Breast epithelium (tissue), 4 donors: Measurements from ENCODE around the gene GSTO1. TPM values are rescaled to one million over a fixed set of nuclear protein-coding genes. Genes with fewer than 3 reads are reported as not detected.

Source experiments
- DNase-seq, 2 donors: peaks; one replicate each; pipeline ENCODE4 v3.0.0-alpha.2; 2019; ENCODE audit warnings: low spot score in 2 of 2
- H3K27ac ChIP-seq, 2 donors: fragments of 200-600 bp; sonication (generic) in 1 of 2; one replicate each; pipeline ENCODE4 v1.5.1; 2016 to 2019; ENCODE audit warnings: mild to moderate bottlenecking in 1 of 2
- H3K27me3 ChIP-seq, 2 donors: fragments of 200-600 bp; sonication (generic) in 1 of 2; one replicate each; pipeline versions ENCODE4 v1.5.1 to v1.6.0; 2017 to 2019; ENCODE audit warnings: control low read depth in 1 of 2, mild to moderate bottlenecking in 1 of 2
- H3K36me3 ChIP-seq: fragments of 200-600 bp; one replicate; pipeline ENCODE4 v1.5.1; 2019
- H3K4me1 ChIP-seq, 2 donors: fragments of 200-600 bp; sonication (generic); one replicate each; pipeline ENCODE4 v1.5.1; 2016 to 2019; ENCODE audit warnings: control low read depth in 1 of 2
- H3K4me3 ChIP-seq, 3 donors: fragments of 200-600 bp; sonication (generic); 1 replicate in 2 of 3; 2 replicates in 1 of 3; pipeline ENCODE4 v1.5.1; 2016 to 2019; ENCODE audit warnings: mild to moderate bottlenecking in 3 of 3, moderate library complexity in 2 of 3
- H3K9me3 ChIP-seq, 2 donors: fragments of 200-600 bp; sonication (generic) in 1 of 2; one replicate each; pipeline ENCODE4 v1.5.1; 2016 to 2019; ENCODE audit warnings: control low read depth in 1 of 2
- CTCF ChIP-seq, 3 donors: fragments of 450-650 bp; IDR thresholded peaks; one replicate each; pipeline ENCODE4 v1.5.1; 2016 to 2017; ENCODE audit warnings: antibody characterized with exemption in 3 of 3, mild to moderate bottlenecking in 3 of 3, moderate library complexity in 3 of 3
- POLR2A ChIP-seq: fragments of 450-650 bp; IDR thresholded peaks from one replicate; pipeline ENCODE4 v1.6.1; 2016; ENCODE audit warnings: antibody characterized with exemption, mild to moderate bottlenecking, moderate library complexity
- POLR2AphosphoS5 ChIP-seq, 3 donors: sonication (generic); formaldehyde crosslinking; IDR thresholded peaks; one replicate each; pipeline ENCODE4 v1.6.1; 2017; ENCODE audit warnings: antibody characterized with exemption in 3 of 3
- intact Hi-C: fragments of 100-400 bp; cut with DNase I; formaldehyde crosslinking; loops from one replicate; pipeline ENCODE4 v1.15.1; 2023; ENCODE audit warnings: low total_unique reads
- total RNA-seq, 3 donors: library from RNA; depleted of rRNA; stranded (reverse); fragments of >200 nt; gene quantifications; one replicate each; pipeline ENCODE4 v1.1.0, GENCODE V29; 2016

GSTO1 gene
- total RNA-seq, 3 donors from 2014 or later: 81.6 to 123 (median 82.4) TPM

- intact Hi-C loops: no loop called here
- Histone ChIP-seq H3K27ac (peak overlapping the region; percentile 92 to 99), H3K27me3 (no peaks in the 10 kb centered on the region), H3K4me3 (peak overlapping the region; percentile 69 to 95 (median 93)), H3K4me1 (no peaks in the 10 kb centered on the region), H3K36me3 (no peaks in the 10 kb centered on the region), H3K9me3 (no peaks in the 10 kb centered on the region)
- TF ChIP-seq POLR2A: peak; percentile 43
- no peak for TF ChIP-seq CTCF (IDR thresholded peaks at IDR 0.05)
- peak in 2 of 3 donors; percentile 51 to 71 for TF ChIP-seq POLR2AphosphoS5 (IDR thresholded peaks at IDR 0.05)
- no peak for DNase-seq
Observed at GRCh38 chr10:104255311-104255981, 754 bp downstream of the GSTO1 start.

GRCh38 chr10:104256335-104256961 lies 1.8 kb downstream of the GSTO1 start:
- no peaks in the 10 kb centered on the region for H3K9me3 ChIP-seq
- DNase-seq: no peak
- H3K36me3 ChIP-seq: no peaks in the 10 kb centered on the region
- intact Hi-C loops: no loop called here
- H3K4me1 ChIP-seq: no peaks in the 10 kb centered on the region
- H3K4me3 ChIP-seq: peak overlapping the region; percentile 69 to 95 (median 93)
- H3K27ac ChIP-seq: peak overlapping the region; percentile 92 to 99
- H3K27me3 ChIP-seq: no peaks in the 10 kb centered on the region
- no peak for TF ChIP-seq CTCF (IDR thresholded peaks at IDR 0.05)
- TF ChIP-seq POLR2A: no peak
- TF ChIP-seq POLR2AphosphoS5 (IDR thresholded peaks at IDR 0.05): no peak

DNA sequence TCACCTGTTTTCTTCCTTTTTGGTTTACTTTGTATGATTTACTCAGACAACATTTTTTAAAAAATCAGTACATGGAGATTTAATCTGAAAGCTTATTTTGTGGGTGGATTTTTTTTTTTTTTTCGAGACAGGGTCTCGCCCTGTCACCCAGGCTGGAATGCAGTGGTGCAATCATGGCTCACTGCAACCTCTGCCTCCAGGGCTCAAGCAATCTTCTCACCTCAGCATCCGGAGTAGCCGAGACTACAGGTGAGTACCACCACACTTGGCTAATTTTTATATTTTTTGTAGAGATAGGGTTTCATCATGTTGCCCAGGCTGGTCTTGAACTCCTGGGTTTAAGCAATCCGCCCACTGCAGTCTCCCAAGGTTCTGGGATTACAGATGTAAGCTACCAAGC lies 2.5 kb downstream of the GSTO1 start:
- TF ChIP-seq POLR2A (no peak), CTCF (IDR thresholded peaks at IDR 0.05) (no peak), POLR2AphosphoS5 (IDR thresholded peaks at IDR 0.05) (no peak)

DNA sequence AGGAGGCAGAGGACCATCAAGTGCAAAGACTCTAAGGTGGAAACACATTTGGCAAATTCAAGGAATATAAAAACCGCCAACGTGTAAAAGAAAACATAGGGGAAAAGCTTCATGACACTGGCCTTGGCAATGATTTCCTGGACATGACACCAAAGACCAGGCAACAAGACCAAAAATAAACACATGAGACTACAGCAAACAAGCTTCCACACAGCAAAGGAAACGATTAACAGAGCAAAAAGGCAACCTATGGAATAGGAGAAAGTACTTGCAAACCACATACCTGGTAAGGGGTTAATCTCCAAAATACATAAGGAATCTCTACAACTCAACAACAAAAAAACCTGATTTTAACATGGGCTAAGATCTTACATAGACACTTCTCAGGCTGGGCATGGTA lies 3.5 kb downstream of the GSTO1 start:
- Histone ChIP-seq H3K4me3 (no peak overlapping the region), H3K4me1 (no peaks in the 10 kb centered on the region), H3K27ac (no peak overlapping the region), H3K27me3 (no peaks in the 10 kb centered on the region), H3K9me3 (no peaks in the 10 kb centered on the region), H3K36me3 (no peaks in the 10 kb centered on the region)
- TF ChIP-seq POLR2A: no peak
- TF ChIP-seq POLR2AphosphoS5 (IDR thresholded peaks at IDR 0.05): no peak
- no peak for TF ChIP-seq CTCF (IDR thresholded peaks at IDR 0.05)
- DNase-seq: no peak
- intact Hi-C loops: no loop called here

More for the DNA sequence above, 2.5 kb downstream of the GSTO1 start:
- intact Hi-C loops: no loop called here
- Histone ChIP-seq H3K36me3 (no peaks in the 10 kb centered on the region), H3K27me3 (no peaks in the 10 kb centered on the region), H3K9me3 (no peaks in the 10 kb centered on the region), H3K4me3 (no peak overlapping the region), H3K27ac (no peak overlapping the region), H3K4me1 (no peaks in the 10 kb centered on the region)
- no peak for DNase-seq

DNA sequence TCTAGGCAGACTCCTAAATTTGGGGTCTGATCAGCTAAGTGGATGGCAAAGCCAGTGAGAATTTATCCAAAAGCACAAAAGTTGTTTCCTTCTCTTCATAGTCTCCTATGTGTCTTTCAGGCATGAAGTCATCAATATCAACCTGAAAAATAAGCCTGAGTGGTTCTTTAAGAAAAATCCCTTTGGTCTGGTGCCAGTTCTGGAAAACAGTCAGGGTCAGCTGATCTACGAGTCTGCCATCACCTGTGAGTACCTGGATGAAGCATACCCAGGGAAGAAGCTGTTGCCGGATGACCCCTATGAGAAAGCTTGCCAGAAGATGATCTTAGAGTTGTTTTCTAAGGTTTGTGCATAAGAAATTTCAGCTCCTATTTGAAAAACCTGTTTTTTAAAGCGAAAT lies 4.8 kb downstream of the GSTO1 start:
- H3K9me3 ChIP-seq: no peaks in the 10 kb centered on the region
- intact Hi-C loops: no loop called here
- no peak overlapping the region for H3K4me3 ChIP-seq
- no peaks in the 10 kb centered on the region for H3K36me3 ChIP-seq
- TF ChIP-seq POLR2AphosphoS5 (IDR thresholded peaks at IDR 0.05): no peak
- no peak for TF ChIP-seq CTCF (IDR thresholded peaks at IDR 0.05)
- TF ChIP-seq POLR2A: no peak
- DNase-seq: no peak
- H3K4me1 ChIP-seq: no peaks in the 10 kb centered on the region
- no peaks in the 10 kb centered on the region for H3K27me3 ChIP-seq
- peak overlapping the region in 1 of 2 donors; percentile 54 for H3K27ac ChIP-seq
